Mesenchymal stem cell (in vitro differentiated cells and primary cell): ENCODE measurements around the gene GALNT18.

Experiments used
- DNase-seq: peaks from one replicate; pipeline ENCODE4 v3.0.0-alpha.2; 2013
- H2AFZ ChIP-seq: one replicate; pipeline ENCODE4 v1.6.1; 2013; ENCODE audit warnings: low read depth, mild to moderate bottlenecking, control low read depth, inconsistent platforms, low read length, moderate library complexity
- H2AK5ac ChIP-seq: 2 replicates; pipeline ENCODE4 v1.6.1; 2013; ENCODE audit warnings: low read length, moderate library complexity, mild to moderate bottlenecking, inconsistent platforms; ENCODE audit not compliant: severe bottlenecking
- H2BK120ac ChIP-seq: one replicate; pipeline ENCODE4 v1.6.1; 2013; ENCODE audit warnings: low read depth, mild to moderate bottlenecking, inconsistent platforms, low read length, moderate library complexity
- H2BK12ac ChIP-seq, 2 experiments: one replicate each; pipeline ENCODE4 v1.6.1; 2013; ENCODE audit warnings: inconsistent platforms in 2 of 2, low read length in 2 of 2, mild to moderate bottlenecking in 2 of 2, moderate library complexity in 2 of 2, control low read depth in 1 of 2
- H2BK15ac ChIP-seq: one replicate; pipeline ENCODE4 v1.6.1; 2013; ENCODE audit warnings: mild to moderate bottlenecking, low read depth, inconsistent platforms; ENCODE audit not compliant: poor library complexity, severe bottlenecking
- H2BK5ac ChIP-seq: 2 replicates; pipeline ENCODE4 v1.6.1; 2013; ENCODE audit warnings: low read depth, mild to moderate bottlenecking, low read length, control low read depth, inconsistent platforms; ENCODE audit not compliant: poor library complexity, severe bottlenecking
- H3K14ac ChIP-seq, 2 experiments: one replicate each; pipeline ENCODE4 v1.6.1; 2013; ENCODE audit warnings: inconsistent platforms in 2 of 2, low read length in 2 of 2, control low read depth in 1 of 2, mild to moderate bottlenecking in 1 of 2, moderate library complexity in 1 of 2
- H3K18ac ChIP-seq, 2 experiments: one replicate each; pipeline ENCODE4 v1.6.1; 2013; ENCODE audit warnings: inconsistent platforms in 2 of 2, low read length in 2 of 2, control low read depth in 1 of 2, low read depth in 1 of 2, mild to moderate bottlenecking in 1 of 2
- H3K23ac ChIP-seq, 2 experiments: one replicate each; pipeline ENCODE4 v1.6.1; 2013; ENCODE audit warnings: inconsistent platforms in 2 of 2, low read length in 2 of 2, mild to moderate bottlenecking in 2 of 2, moderate library complexity in 2 of 2, control low read depth in 1 of 2
- H3K27ac ChIP-seq: 2 replicates; pipeline ENCODE4 v1.5.1; 2013; ENCODE audit warnings: mild to moderate bottlenecking, moderate library complexity, low read length, control low read depth, inconsistent platforms; ENCODE audit not compliant: poor library complexity, severe bottlenecking
- H3K27me3 ChIP-seq, 2 experiments: 2 replicates each; pipeline versions ENCODE4 v1.6.1 to v1.7.0; 2013; ENCODE audit warnings: low read length in 2 of 2, mild to moderate bottlenecking in 2 of 2, moderate library complexity in 2 of 2, control low read depth in 1 of 2, inconsistent platforms in 1 of 2; ENCODE audit not compliant: control insufficient read depth in 1 of 2, insufficient read depth in 1 of 2
- H3K36me3 ChIP-seq, 2 experiments: 2 replicates each; pipeline versions ENCODE4 v1.6.1 to v1.7.0; 2013; ENCODE audit warnings: low read length in 2 of 2, control low read depth in 1 of 2, inconsistent platforms in 1 of 2, low read depth in 1 of 2, mild to moderate bottlenecking in 1 of 2; ENCODE audit not compliant: insufficient read depth in 2 of 2, control insufficient read depth in 1 of 2
- H3K4ac ChIP-seq, 2 experiments: one replicate each; pipeline ENCODE4 v1.6.1; 2013; ENCODE audit warnings: inconsistent platforms in 2 of 2, low read length in 2 of 2, mild to moderate bottlenecking in 2 of 2, moderate library complexity in 2 of 2, control low read depth in 1 of 2, low read depth in 1 of 2
- H3K4me1 ChIP-seq: 2 replicates; pipeline ENCODE4 v1.6.1; 2013; ENCODE audit warnings: low read depth, low read length, control low read depth; ENCODE audit not compliant: control insufficient read depth, insufficient read depth
- H3K4me2 ChIP-seq: 2 replicates; pipeline ENCODE4 v1.6.1; 2013; ENCODE audit warnings: low read length, mild to moderate bottlenecking, inconsistent platforms; ENCODE audit not compliant: poor library complexity, severe bottlenecking
- H3K4me3 ChIP-seq, 2 experiments: 2 replicates each; pipeline versions ENCODE4 v1.5.1 to v1.7.0; 2013; ENCODE audit warnings: low read length in 2 of 2, mild to moderate bottlenecking in 2 of 2, control low read depth in 1 of 2, low read depth in 1 of 2; ENCODE audit not compliant: insufficient read depth in 1 of 2
- H3K79me1 ChIP-seq: replicated peaks from 2 replicates; pipeline ENCODE4 v1.6.1; 2013; ENCODE audit warnings: mild to moderate bottlenecking, control low read depth, low read length, inconsistent platforms; ENCODE audit not compliant: poor library complexity, severe bottlenecking
- H3K9ac ChIP-seq: 2 replicates; pipeline ENCODE4 v1.7.0; 2013; ENCODE audit warnings: mild to moderate bottlenecking, low read length, moderate library complexity
- H3K9me3 ChIP-seq: 2 replicates; pipeline ENCODE4 v1.7.0; 2013; ENCODE audit warnings: mild to moderate bottlenecking, low read length; ENCODE audit not compliant: control insufficient read depth
- H4K8ac ChIP-seq: one replicate; pipeline ENCODE4 v1.6.1; 2013; ENCODE audit warnings: inconsistent platforms, mild to moderate bottlenecking, low read length, moderate library complexity
- H4K91ac ChIP-seq: one replicate; pipeline ENCODE4 v1.6.1; 2013; ENCODE audit warnings: mild to moderate bottlenecking, low read length, inconsistent platforms
- WGBS: methylation state at CpG from one replicate; pipeline ENCODE4 v1.1.7; 2013; ENCODE audit warnings: mixed read lengths; 5-methylcytosine and 5-hydroxymethylcytosine counted together

GALNT18 gene

DNA sequence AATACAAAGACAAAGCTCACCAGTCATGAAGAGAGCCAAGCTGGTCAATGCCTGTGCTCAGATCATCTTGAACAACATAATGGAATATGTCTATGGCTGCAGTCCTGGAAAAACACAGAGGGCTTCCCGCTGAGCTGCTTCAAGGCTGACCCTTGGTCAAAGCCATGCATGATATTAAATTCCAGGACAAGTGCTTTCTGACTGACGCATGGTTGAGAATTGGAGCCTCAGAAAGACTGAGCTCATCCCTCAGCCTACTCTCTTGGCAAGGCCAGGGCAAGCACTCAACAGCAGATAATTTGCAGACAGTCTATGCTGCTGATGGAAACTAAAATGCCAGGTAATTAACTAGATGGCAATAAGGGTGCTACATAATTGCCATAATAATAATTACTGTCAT lies 89.2 kb downstream of the GALNT18 start:
- DNase-seq, result no peak
- Histone ChIP-seq H3K4ac (no peak overlapping the region), H3K9ac (no peak overlapping the region), H3K27ac (no peak overlapping the region), H2BK120ac (no peak overlapping the region), H3K36me3 (no peaks in the 10 kb centered on the region), H3K9me3 (no peaks in the 10 kb centered on the region), H3K14ac (no peak overlapping the region), H2BK15ac (no peak overlapping the region), H3K4me3 (no peak overlapping the region), H3K23ac (no peak overlapping the region), H2BK5ac (no peak overlapping the region), H4K8ac (no peak overlapping the region), H3K4me2 (no peak overlapping the region), H3K27me3 (peaks cover 4 to 40% of the 10 kb centered on the region in 2 experiments), H2AK5ac (no peak overlapping the region), H4K91ac (no peak overlapping the region), H3K4me1 (no peaks in the 10 kb centered on the region), H2AFZ (no peak overlapping the region), H2BK12ac (no peak overlapping the region), H3K79me1 (no peaks in the 10 kb centered on the region), H3K18ac (no peak overlapping the region)
- 88% methylated on average over 2 of the region's 2 CpGs for WGBS

DNA sequence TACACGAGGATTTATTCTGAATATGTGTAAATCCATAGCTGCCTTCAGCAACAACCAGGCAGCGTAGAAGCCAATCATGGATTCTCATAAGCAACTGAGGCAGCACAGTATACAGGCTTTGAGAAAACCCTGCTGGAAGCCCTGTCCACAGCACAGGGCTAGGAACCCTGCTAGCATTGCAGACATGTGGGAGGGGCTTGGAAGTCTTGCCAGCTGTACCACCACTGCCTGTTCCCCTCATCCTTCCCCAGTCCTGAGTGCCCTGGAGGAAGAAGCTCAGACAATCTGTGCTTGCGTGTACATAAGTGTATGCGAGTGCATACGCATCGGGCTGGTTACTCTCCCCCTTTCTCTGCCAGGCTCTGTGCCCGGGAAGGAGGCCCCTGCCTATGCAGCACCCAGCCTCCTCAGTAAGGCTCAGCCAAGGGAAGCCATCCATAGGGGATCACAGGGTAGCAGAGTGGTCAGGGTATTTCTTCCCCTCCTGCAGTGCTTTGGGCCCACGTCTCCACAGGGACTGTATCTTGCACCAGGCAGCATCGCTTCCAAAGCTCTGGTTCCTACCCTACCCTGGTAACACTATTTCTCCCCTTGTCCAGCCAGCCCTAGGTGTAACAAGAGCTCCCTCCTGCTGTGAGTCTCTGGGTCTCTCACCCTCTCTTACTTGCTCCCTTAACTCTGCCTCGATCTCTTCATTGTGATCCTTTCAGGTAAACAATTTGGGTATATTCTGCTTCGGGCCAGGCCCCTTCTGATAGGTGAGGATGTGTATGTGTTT lies 90.5 kb downstream of the GALNT18 start:
- Histone ChIP-seq H3K23ac (no peak overlapping the region), H2BK15ac (no peak overlapping the region), H3K27ac (no peak overlapping the region), H3K4me2 (no peak overlapping the region), H3K36me3 (no peaks in the 10 kb centered on the region), H4K8ac (no peak overlapping the region), H3K79me1 (no peaks in the 10 kb centered on the region), H3K14ac (no peak overlapping the region), H3K4ac (no peak overlapping the region), H3K9me3 (no peaks in the 10 kb centered on the region), H2BK12ac (no peak overlapping the region), H3K4me1 (no peaks in the 10 kb centered on the region), H2AFZ (no peak overlapping the region), H4K91ac (no peak overlapping the region), H3K4me3 (no peak overlapping the region), H3K18ac (no peak overlapping the region), H2BK120ac (no peak overlapping the region), H3K9ac (no peak overlapping the region), H2AK5ac (no peak overlapping the region), H2BK5ac (no peak overlapping the region), H3K27me3 (peaks cover 11 to 36% of the 10 kb centered on the region in 2 experiments)
- 90% methylated on average over 10 of the region's 11 CpGs for whole genome bisulfite sequencing
- DNase-seq, result no peak

DNA sequence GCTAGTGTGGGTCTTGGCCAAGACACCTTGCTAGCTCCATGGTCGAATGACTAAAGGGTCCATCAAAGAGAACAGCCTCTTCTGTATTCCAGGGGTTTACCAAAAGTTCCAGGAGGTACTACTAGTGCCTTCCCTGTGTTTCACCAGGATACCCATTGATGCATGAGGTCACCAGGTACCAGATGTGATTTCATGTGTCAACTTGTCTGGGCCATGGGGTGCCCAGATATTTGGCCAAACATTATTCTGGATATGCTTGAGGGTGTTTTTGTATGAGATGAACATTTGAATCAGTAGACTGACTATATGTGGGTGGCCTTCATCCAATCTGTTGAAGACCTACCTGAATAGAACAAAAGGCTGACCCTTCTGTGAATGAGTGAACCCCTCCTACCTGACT lies 92.8 kb downstream of the GALNT18 start:
- H3K18ac ChIP-seq, result no peak overlapping the region
- no peak overlapping the region for H3K9ac ChIP-seq
- no peak overlapping the region for H3K4ac ChIP-seq
- no peak overlapping the region for H4K91ac ChIP-seq
- H2BK120ac ChIP-seq, result no peak overlapping the region
- WGBS, result 0% methylated on average over 1 of the region's 1 CpG
- no peak overlapping the region for H3K27ac ChIP-seq
- H4K8ac ChIP-seq, result no peak overlapping the region
- H3K36me3 ChIP-seq, result no peaks in the 10 kb centered on the region
- H3K9me3 ChIP-seq, result no peaks in the 10 kb centered on the region
- no peak overlapping the region for H2AFZ ChIP-seq
- peaks cover 11 to 22% of the 10 kb centered on the region in 2 experiments for H3K27me3 ChIP-seq
- H2AK5ac ChIP-seq, result no peak overlapping the region
- DNase-seq, result no peak
- H3K4me1 ChIP-seq, result no peaks in the 10 kb centered on the region
- no peak overlapping the region for H3K4me2 ChIP-seq
- no peak overlapping the region for H3K23ac ChIP-seq
- H3K4me3 ChIP-seq, result no peak overlapping the region
- no peaks in the 10 kb centered on the region for H3K79me1 ChIP-seq
- H2BK12ac ChIP-seq, result no peak overlapping the region
- no peak overlapping the region for H3K14ac ChIP-seq
- H2BK15ac ChIP-seq, result no peak overlapping the region
- H2BK5ac ChIP-seq, result no peak overlapping the region

DNA sequence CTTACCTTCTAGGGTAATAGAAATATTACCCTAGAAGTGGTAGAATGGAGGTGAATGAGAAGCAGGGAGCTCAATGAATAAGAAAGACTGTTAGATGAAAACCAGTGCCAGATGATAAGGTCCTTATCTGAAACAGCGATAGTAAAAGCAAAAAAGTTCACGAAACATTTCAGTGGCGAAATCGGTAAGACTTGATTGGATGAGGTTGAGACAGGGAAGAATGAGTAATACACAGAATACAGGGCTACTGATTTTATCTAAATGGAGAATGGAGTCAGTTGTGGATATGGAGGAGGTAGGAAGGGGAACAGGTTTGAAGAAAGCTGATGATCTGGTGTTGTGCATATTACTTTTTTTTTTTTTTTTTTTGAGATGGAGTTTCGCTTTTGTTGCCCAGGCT lies 96.5 kb downstream of the GALNT18 start:
- Histone ChIP-seq H3K79me1 (no peaks in the 10 kb centered on the region), H4K91ac (no peak overlapping the region), H2BK120ac (no peak overlapping the region), H3K14ac (no peak overlapping the region), H3K4ac (no peak overlapping the region), H4K8ac (no peak overlapping the region), H3K4me2 (no peak overlapping the region), H3K36me3 (no peaks in the 10 kb centered on the region), H3K4me3 (no peak overlapping the region), H3K9ac (no peak overlapping the region), H3K18ac (no peak overlapping the region), H2AK5ac (no peak overlapping the region), H3K27ac (no peak overlapping the region), H2BK5ac (no peak overlapping the region), H3K23ac (no peak overlapping the region), H3K4me1 (peaks cover 6% of the 10 kb centered on the region), H2BK12ac (no peak overlapping the region), H2AFZ (no peak overlapping the region), H3K27me3 (peaks cover 22 to 28% of the 10 kb centered on the region in 2 experiments), H3K9me3 (no peaks in the 10 kb centered on the region), H2BK15ac (no peak overlapping the region)
- 74% methylated on average over 4 of the region's 5 CpGs for WGBS
- DNase-seq, result no peak
